GM12891 (cell line): ENCODE data around the gene SSU72.

Experiments used
- POLR2A ChIP-seq: IDR thresholded peaks from 2 replicates; pipeline ENCODE4 v1.6.1; 2011; ENCODE audit warnings: low read depth, low read length, control low read depth
- POLR2AphosphoS5 ChIP-seq: IDR thresholded peaks from 2 replicates; pipeline ENCODE4 v1.6.1; 2011; ENCODE audit warnings: low read depth, low read length, control low read depth
- SPI1 ChIP-seq: IDR thresholded peaks from 2 replicates; pipeline ENCODE4 v1.6.1; 2011; ENCODE audit warnings: low read depth, low read length, control low read depth
- TAF1 ChIP-seq: IDR thresholded peaks from 2 replicates; pipeline ENCODE4 v1.6.1; 2011; ENCODE audit warnings: low read depth, low read length, control low read depth

DNA sequence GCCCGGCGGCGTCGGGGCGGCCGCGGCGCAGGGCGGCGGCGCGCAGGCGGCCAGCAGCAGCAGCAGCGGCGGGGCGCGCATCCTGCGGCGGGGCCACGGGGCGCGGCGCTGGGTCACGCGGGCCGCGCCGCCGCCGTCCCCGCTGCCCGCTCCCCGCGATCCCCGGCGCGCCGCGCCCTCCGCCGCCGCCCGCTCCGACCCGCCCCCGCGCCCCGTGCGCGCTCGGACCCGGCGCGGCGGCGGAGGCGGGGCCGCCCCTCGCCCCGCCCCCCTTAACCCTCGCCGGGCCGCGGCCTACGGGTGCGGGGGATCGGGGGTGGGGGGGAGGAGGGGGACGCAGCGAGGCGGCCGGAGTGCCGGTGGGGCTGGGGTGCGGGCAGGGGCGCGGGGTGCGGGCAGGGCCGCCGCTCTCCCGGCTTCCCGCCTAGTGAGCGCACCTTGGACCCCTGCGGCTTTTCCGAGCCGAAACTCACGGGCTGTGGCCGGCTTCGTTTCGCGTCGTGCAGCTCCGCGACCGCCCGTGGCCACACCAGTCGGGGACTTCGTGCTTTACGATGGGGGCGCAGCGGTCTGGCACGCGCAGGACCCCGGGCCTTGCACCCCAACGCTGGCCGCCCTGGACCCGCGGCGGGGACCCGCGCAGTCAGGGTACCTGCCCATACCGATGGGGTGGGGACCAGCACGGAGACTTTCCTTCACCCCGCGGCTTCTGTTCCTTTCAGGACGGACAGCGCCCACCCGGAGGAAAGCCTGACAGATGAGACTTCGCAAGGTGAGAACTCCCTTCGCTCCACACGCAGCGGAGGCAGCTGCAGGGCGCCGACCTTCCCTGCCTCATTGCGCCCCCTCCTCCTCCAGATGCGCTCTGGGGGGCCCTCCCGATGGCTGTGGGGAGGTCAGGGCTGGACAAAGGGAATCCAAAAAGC is 25.5 kb upstream of the SSU72 start, which contains the start of gene FNDC10:
- no peak for TF ChIP-seq POLR2A
- no peak for TF ChIP-seq POLR2AphosphoS5
- no peak for TF ChIP-seq TAF1
- TF ChIP-seq SPI1, result no peak
